Gastrocnemius medialis (tissue), 4 donors: Measurements from ENCODE around the gene BLCAP.

Experiments used
- POLR2A ChIP-seq, 2 donors: fragments of 450-650 bp; IDR thresholded peaks; one replicate each; pipeline ENCODE4 v1.6.1; 2017; ENCODE audit warnings: antibody characterized with exemption in 2 of 2, mild to moderate bottlenecking in 2 of 2, moderate library complexity in 2 of 2
- TF ChIP-seq, protein P1 (sequence below), 5 experiments: fragments of 450-650 bp in 3 of 5; fragments of 200-600 bp in 2 of 5; sonication (generic) in 2 of 5; IDR thresholded peaks in 4 of 5; conservative IDR thresholded peaks in 1 of 5; 1 replicate in 4 of 5; 2 replicates in 1 of 5; pipeline ENCODE4 v1.5.1; 2016 to 2019; ENCODE audit warnings: antibody characterized with exemption in 5 of 5, mild to moderate bottlenecking in 3 of 5, moderate library complexity in 3 of 5

DNA sequence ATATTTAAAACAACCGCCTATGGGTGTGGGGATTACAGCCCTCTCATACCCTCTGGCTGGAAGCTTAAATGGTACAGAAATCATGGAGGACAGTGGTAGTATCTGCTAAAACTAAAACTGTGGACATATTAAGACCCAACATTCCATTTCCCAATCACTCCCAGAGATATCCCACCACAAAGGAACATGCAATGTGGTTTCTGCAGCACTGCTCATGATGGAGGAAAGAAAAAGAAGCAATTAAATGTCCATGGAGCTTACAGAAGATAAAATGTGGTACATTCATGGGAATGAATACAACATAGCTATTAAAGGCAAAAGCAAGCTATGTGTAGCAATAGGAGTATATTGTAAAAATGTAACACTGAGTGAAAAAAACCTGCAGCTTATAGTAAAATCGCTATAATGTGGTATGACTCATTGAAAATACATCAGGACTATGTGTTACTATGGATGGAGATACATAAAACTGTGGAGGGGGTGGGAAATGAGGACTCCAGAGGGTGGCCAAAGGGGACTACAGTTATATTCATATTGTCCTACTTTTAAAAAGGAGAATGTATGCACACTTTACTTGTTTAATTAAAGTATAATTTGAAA, 29.5 kb downstream of the BLCAP start:
- no peak for TF ChIP-seq POLR2A (IDR thresholded peaks at IDR 0.05)
- TF ChIP-seq, protein P1, sequence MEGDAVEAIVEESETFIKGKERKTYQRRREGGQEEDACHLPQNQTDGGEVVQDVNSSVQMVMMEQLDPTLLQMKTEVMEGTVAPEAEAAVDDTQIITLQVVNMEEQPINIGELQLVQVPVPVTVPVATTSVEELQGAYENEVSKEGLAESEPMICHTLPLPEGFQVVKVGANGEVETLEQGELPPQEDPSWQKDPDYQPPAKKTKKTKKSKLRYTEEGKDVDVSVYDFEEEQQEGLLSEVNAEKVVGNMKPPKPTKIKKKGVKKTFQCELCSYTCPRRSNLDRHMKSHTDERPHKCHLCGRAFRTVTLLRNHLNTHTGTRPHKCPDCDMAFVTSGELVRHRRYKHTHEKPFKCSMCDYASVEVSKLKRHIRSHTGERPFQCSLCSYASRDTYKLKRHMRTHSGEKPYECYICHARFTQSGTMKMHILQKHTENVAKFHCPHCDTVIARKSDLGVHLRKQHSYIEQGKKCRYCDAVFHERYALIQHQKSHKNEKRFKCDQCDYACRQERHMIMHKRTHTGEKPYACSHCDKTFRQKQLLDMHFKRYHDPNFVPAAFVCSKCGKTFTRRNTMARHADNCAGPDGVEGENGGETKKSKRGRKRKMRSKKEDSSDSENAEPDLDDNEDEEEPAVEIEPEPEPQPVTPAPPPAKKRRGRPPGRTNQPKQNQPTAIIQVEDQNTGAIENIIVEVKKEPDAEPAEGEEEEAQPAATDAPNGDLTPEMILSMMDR (IDR thresholded peaks at IDR 0.05 in 4 of 5, conservative IDR thresholded peaks at IDR 0.05 in 1 of 5): no peak
